Superior temporal gyrus (tissue), 1 donor: ENCODE data around the gene CEBPA.
"Not testable (repeated sequence)": the region's sequence is repeated elsewhere in the genome, so short reads cannot be mapped to it uniquely, and the experiment has no call there.

ENCODE experiments used
- DNase-seq: peaks from one replicate; pipeline ENCODE4 v3.0.0-alpha.2; 2016; ENCODE audit errors: extremely low spot score

Gene CEBPA

GRCh38 chr19:33324628-33325027 lies 22.3 kb upstream of the CEBPA start:
- no peak for DNase-seq

DNA sequence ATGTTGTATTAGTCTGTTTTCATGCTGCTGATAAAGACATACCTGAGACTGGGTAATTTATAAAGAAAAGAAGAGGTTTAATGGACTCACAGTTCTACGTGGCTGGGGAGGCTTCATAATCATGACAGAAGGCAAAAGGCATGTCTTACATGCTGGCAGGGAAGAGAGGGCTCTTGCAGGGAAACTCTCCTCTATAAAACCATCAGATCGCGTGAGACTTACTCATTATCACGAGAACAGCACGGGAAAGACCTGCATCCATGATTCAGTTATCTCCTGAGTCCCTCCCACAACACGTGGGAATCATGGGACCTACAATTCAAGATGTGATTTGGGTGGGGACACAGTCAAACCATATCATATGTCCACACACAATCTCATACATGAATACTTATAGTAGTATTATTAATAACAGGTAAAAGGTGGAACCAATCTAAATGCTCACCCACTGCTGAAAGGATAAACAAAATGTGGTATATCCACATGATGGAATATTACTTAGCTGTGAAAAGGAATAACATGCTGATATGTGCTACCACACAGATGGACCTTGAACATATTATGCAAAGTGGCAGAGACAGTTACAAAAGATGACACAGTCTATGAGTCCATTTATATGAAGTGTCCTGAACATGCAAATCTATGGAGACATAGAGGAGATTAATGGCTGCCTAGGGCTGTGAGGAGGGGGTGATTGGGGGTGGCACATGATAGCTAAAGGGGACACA lies 20.9 kb upstream of the CEBPA start:
- DNase-seq = no peak

- DNase-seq = no peak
These were observed 18.3 kb upstream of the CEBPA start for GRCh38 chr19:33320636-33321035.

DNA sequence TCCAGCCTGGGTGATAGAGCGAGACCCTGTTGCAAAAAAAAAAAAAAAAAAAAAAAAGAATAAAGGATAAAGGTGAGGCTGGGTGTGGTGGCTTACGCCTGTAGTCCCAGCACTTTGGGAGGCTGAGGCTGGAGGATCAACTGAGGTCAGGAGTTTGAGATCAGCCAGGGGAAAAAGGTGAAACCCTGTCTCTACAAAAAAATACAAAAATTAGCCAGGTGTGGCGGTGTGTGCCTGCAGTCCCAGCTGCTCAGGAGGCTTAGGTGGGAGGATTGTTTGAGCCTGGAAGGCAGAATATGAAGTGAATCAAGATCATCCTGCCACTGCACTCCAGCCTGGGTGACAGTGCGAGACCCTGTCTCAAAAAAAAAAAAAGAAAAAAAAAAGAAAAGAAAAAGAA lies 15.7 kb upstream of the CEBPA start:
- not testable (repeated sequence) for DNase-seq

GRCh38 chr19:33317517-33317916 lies 15.2 kb upstream of the CEBPA start:
- no peak for DNase-seq

DNA sequence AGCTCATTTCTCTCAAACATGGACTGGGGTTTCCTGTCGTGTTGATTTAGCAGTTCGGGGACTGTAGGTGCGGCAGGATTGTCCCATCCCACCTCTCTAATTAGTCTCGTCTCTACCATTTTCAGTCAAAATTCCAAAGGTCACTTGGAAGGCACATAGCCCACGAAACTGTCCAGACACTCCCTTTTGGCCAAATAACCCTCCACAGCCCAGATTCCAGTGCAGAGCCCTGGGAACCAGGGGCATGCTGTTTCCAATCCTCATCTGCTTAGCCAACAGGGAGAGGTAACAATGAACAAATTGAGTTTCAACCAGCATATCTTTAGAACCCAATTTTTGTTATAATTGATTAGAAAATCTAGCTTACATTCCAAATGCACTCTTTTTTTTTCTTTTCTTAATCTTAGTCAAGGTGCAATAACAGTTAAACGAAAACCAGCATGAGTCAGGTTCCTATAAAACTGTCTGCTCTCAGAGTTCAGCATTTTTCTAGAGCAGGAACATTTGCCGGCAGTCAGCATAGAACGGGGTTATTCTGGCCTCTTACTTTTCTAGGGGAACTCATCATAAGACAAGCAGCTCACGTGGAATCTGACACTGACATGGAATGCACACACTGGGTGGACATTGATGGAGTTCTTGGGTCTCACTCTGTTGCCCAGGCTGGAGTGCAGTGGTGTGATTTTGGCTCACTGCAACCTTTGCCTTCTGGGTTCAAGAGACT lies 14.4 kb upstream of the CEBPA start:
- DNase-seq = no peak

GRCh38 chr19:33312808-33313207 lies 10.5 kb upstream of the CEBPA start:
- not testable (repeated sequence) for DNase-seq

DNA sequence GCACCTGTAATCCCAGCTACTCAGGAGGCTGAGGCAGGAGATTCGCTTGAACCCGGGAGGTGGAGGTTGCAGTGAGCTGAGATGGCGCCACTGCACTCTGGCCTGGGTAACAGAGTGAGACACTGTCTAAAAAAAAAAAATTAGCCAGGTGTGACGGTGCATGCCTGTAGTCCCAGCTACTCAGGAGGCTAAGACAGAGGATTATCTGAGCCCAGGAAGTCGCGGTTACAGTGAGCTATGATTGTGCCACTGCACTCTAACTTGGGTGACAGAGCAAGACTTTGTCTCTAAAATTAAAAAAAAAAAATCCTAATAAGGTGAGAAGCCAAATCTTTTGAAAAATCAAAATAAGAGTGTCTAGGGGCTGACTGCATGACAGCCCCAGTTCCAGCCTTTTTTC lies 9.7 kb upstream of the CEBPA start:
- DNase-seq = no peak

DNA sequence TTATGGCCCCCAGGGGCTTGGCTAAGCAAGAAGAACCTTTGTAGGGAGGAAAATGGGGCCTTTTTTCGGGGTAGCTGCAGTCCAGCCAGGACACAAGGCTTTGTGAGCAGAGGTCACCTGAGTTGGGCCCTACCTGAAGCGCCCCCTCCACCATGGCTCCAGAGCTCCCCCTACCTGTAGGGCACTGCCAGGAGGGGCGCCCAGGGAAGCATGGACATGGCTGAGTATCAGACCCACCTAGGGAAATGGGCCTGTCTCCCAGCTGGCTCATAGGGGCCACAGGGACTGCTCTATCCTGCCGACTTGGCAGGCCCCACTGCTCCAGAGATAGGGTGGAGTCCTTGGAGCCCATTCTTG lies 9.0 kb upstream of the CEBPA start:
- no peak for DNase-seq

GRCh38 chr19:33310606-33311325 lies 8.4 kb upstream of the CEBPA start:
- no peak for DNase-seq

GRCh38 chr19:33309826-33310225 lies 7.5 kb upstream of the CEBPA start:
- DNase-seq = no peak

- DNase-seq = no peak
These were observed 4.8 kb upstream of the CEBPA start for GRCh38 chr19:33306853-33307792.

DNA sequence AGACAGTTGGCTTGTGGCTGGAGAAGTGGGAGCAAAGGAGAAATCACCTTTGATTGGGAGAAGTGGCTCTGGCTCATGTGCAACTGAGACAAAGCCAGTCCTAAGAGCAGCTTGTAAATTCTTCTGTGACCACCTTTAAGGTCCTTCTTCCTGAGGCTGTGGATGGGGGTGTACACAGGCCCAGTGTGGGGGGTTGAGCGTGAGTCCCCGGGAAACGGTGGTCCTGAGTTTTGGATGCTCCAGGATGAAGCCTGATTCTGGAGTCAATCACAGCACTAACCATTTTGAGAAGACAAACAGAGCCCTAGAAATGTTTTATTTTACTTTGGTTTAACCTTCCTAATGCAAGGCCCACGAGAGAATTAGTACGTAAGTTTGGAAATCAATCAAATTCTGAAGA lies 3.9 kb upstream of the CEBPA start:
- no peak for DNase-seq

DNA sequence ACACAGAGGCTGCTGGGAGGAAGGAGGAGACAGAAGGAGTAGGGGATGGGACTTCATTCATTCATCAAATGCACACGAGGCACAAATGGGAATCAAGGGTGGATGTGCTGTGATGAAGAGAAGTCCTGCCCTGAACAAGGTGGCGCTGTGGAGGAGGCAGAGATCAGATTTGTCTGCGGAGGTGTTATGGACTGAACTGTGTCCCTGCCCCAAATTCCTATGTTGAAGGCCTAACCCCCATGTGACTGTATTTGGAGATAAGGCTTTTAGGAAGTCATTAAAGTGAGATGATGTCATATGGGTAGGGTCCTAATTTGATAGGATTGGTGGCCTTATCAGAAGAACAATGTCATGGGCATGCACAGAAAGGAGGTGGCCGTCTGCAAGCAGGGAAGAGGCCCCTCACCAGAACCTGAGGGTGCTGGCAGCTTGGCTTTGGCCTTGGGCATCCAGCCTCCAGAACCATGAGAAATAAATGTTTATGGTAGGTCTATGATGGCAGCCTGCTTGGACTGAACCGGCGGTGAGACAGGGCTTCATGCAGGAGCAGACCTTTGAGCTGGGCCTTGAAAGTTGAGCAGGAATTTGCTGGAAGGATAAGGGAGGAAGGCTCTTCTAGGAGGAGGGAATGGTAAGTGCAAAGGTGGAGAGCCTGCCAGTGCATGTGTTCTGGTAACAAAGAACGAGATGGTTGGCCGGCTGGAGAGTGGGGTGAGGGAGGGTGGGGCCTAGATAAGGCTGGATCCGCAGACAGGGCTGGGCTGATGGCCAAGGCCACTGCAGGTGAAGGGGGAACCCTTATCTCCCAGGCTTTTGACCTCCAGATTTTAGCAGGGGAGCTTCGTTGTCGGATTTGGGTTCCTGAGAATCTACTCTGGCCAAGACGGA lies 2.7 kb upstream of the CEBPA start:
- no peak for DNase-seq

GRCh38 chr19:33304371-33304759 lies 2.0 kb upstream of the CEBPA start:
- DNase-seq = no peak

DNA sequence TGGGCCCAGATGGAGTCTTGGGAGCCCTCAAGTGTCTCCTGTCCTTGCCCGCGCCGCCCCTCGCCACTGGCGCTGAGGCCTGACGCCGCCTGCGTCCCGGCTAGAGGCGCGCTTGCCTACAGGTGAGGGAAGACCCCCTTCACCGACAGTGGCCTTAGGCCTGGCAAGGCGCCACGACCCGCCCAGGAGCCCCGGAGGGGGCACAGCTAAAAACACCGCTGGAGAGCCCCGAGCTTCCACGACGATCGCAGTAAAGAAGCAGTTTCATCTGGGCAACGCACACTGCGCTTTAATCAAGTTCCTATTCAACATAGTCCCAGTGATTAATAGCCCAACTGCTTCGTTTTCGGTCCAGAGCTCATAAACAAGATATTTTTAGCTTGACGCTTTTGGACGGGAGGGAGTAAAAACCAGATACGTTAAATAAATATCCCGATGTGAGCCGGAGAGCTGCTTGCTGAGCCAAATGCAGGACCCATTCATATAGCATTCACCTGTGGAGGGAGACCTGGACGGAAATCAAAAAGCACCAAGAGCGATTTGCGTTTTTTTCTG lies 1.5 kb upstream of the CEBPA start:
- DNase-seq = no peak

- DNase-seq = no peak
These were observed 848 bp upstream of the CEBPA start for GRCh38 chr19:33302974-33303790.

DNA sequence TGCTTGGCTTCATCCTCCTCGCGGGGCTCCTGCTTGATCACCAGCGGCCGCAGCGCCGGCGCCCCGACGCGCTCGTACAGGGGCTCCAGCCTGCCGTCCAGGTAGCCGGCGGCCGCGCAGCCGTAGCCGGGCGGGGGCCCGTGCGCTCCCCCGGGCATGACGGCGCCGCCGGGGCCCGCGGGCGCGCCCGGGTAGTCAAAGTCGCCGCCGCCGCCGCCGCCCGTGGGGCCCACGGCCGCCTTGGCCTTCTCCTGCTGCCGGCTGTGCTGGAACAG lies 497 bp downstream of the CEBPA start:
- no peak for DNase-seq

GRCh38 chr19:33301144-33301899 lies 1.0 kb downstream of the CEBPA start:
- DNase-seq = no peak
